ENCODE data around the gene ST7.

- no peak for TF ChIP-seq CTCF (IDR thresholded peaks at IDR 0.05; ENCODE audit: insufficient read depth, low read depth, low read length)
- TF ChIP-seq EZH2 (IDR thresholded peaks at IDR 0.05; ENCODE audit: insufficient read depth, low read length): no peak
Measured at GRCh38 chr7:117072620-117073118, 119.4 kb downstream of the ST7 start.
